ENCODE data around the gene FANCI.
"Not testable (repeated sequence)": the region's sequence is repeated elsewhere in the genome, so short reads cannot be mapped to it uniquely, and the experiment has no call there.

The FANCI gene

DNA sequence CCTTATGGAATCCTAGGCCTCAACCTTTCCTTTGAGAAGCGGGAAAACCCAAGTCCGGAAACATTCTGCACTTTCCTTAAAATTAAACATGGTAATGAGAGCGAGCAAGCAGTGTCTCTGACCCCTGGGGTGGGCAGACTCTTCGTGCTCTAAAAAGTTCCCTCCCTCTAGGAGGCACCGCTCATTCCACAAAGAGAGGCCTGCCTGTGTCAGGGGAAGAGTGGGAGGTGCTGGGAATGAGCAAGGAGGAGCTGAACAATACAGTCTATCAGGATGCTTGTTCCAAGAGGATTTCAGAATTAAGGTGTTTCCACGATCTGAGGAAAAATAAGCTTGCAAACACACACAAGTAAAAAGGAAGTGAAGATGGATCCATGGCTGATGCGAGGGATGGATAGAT is 16.4 kb upstream of the FANCI start:
- H3K4me1 ChIP-seq (ENCODE audit: control insufficient read depth, insufficient read depth, low read length): no peaks in the 10 kb centered on the region
- H3K4me3 ChIP-seq (ENCODE audit: low read length): no peak overlapping the region
- no peaks in the 10 kb centered on the region for H3K36me3 ChIP-seq (ENCODE audit: control insufficient read depth, insufficient read depth, low read length)
- H3K27me3 ChIP-seq (ENCODE audit: control insufficient read depth, insufficient read depth, low read length): no peaks in the 10 kb centered on the region
- no peak overlapping the region for H3K9ac ChIP-seq (ENCODE audit: low read length)
- H3K27ac ChIP-seq (ENCODE audit: low read depth, low read length): no peak overlapping the region

DNA sequence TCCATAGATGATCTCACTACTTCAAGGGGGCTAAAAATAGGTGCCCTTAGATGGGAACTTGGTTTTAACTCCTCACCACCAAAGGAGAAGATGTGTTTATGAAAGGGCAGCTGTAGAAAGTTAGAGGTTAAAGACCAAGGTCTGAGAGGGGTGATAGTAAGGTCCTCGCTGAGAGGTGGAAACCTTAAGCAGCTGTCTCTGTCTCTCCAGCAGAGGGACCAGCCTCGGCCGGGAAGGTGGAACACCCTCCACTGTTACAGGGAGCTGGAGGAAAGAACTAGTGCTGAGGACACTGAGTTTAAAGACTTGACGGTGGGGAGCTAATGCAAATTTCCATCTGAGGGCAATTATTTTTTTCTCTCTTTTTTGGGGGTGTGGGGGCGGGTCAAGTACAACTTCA is 13.5 kb upstream of the FANCI start:
- Histone ChIP-seq H3K36me3 (ENCODE audit: control insufficient read depth, insufficient read depth, low read length) (no peaks in the 10 kb centered on the region), H3K4me3 (ENCODE audit: low read length) (no peak overlapping the region), H3K27ac (ENCODE audit: low read depth, low read length) (no peak overlapping the region), H3K4me1 (ENCODE audit: control insufficient read depth, insufficient read depth, low read length) (no peaks in the 10 kb centered on the region), H3K27me3 (ENCODE audit: control insufficient read depth, insufficient read depth, low read length) (no peaks in the 10 kb centered on the region), H3K9ac (ENCODE audit: low read length) (no peak overlapping the region)

DNA sequence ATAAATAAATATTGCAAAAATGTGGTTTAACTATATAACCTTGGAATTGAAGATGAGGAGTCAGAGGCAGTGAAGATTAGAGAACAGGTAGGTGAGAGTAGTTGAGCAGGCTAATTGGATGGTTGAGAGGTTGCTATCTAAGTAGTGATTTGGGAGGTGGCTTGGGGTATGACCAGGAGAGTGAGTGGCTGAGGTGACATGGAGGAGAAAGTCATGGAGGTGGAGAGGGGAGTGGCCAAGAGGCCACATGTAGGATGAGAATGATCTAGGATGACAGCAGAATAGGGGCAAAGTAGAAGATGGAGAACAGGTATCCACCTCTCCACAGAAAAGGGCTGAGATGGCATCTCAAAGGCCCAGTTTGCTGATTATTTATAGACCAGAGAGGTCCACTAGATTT is 11.9 kb upstream of the FANCI start:
- no peak overlapping the region for H3K4me3 ChIP-seq (ENCODE audit: low read length)
- H3K27me3 ChIP-seq (ENCODE audit: control insufficient read depth, insufficient read depth, low read length): no peaks in the 10 kb centered on the region
- no peaks in the 10 kb centered on the region for H3K36me3 ChIP-seq (ENCODE audit: control insufficient read depth, insufficient read depth, low read length)
- H3K27ac ChIP-seq (ENCODE audit: low read depth, low read length): no peak overlapping the region
- no peak overlapping the region for H3K9ac ChIP-seq (ENCODE audit: low read length)
- no peaks in the 10 kb centered on the region for H3K4me1 ChIP-seq (ENCODE audit: control insufficient read depth, insufficient read depth, low read length)

DNA sequence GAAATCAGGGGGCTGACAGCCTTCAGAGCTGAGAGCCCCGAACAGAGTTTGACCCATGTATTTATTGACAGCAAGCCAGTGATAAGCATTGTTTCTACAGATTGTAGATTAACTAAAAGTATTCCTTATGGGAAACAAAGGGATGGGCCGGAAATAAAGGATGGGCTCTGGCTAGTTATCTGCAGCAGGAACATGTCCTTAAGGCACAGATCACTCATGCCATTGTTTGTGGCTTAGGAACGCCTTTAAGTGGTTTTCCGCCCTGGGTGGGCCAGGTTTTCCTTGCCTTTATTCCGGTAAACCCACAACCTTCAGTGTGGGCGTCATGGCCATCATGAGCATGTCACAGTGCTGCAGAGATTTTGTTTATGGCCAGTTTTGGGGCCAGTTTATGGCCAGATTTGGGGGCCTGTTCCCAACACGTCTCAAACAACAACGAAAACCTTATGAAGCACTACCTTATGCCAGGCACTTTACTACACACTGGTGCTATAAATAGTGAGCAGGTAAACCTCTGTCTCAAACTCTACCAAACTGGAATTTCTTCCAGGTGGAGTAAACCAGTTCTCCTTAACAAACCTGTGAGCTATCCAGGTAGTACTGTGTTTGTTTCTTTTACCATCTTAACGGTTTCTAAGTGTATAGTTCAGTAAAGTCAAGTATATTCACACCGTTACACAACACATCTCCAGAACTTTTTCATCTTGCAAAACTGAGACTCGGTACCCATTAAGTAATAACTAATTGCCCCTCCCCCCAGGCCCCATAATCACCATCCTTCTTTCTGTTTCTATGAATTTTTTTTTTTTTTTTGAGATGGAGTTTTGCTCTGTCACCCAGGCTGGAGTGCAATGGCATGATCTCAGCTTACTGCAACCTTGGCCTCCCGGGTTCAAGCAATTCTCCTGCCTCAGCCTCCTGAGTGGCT is 3.6 kb upstream of the FANCI start:
- not testable (repeated sequence) for H3K36me3 ChIP-seq (ENCODE audit: control insufficient read depth, insufficient read depth, low read length); H3K27ac ChIP-seq (ENCODE audit: low read depth, low read length); H3K4me3 ChIP-seq (ENCODE audit: low read length); H3K4me1 ChIP-seq (ENCODE audit: control insufficient read depth, insufficient read depth, low read length); H3K27me3 ChIP-seq (ENCODE audit: control insufficient read depth, insufficient read depth, low read length); H3K9ac ChIP-seq (ENCODE audit: low read length)

DNA sequence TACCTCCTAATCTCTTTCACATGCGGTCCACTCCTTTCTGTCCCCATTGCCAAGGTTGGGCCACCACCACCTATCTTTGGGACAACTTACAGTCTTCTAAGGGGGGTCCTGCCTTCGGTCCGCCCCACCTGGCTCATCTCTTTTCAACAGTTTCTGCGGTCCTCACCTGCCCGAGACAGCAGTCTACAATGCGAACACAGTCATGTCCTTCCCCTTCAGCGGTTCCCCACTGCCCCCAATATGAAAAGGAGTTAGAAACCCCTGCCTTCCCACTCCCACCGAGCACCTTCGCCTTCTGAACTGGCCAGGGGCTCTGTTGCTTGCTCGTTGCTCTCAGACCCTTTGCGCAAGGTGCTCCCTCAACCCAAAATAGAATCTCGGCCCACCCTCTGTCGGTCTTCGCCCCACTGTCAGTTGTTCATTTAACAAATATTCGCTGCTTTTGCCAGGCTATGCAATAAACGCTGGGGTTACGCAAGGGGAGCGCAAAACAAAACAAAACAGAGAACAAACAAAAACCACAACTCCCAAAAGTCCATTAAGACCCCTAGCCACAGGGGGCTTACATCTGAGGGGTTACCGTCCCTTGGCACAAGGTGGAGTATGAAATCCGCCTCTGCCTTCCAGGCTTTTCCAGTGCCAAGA is 611 bp upstream of the FANCI start:
- H3K27me3 ChIP-seq (ENCODE audit: control insufficient read depth, insufficient read depth, low read length): no peaks in the 10 kb centered on the region
- H3K4me3 ChIP-seq (ENCODE audit: low read length): peak overlapping the region; percentile 92
- H3K27ac ChIP-seq (ENCODE audit: low read depth, low read length): no peak overlapping the region
- H3K9ac ChIP-seq (ENCODE audit: low read length): peak overlapping the region; percentile 49
- H3K36me3 ChIP-seq (ENCODE audit: control insufficient read depth, insufficient read depth, low read length): no peaks in the 10 kb centered on the region
- H3K4me1 ChIP-seq (ENCODE audit: control insufficient read depth, insufficient read depth, low read length): peaks cover 6% of the 10 kb centered on the region

DNA sequence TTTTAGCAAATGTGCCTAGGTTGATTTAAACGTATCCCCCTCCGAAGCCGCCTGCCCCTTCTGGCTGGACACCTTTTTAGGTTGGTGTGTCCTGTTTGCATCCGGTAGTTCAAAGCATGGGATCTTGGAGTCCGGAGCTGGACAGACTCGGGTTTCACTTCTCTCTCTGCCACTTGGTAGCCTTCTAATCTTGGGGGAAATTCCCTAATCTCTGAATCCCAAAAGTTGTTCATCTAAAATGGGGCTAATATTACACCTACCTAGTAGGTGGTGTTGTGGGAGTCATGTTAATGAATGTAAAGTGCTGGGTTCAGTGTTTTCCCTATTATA is 760 bp downstream of the FANCI start:
- peaks cover 6% of the 10 kb centered on the region for H3K4me1 ChIP-seq (ENCODE audit: control insufficient read depth, insufficient read depth, low read length)
- no peak overlapping the region for H3K9ac ChIP-seq (ENCODE audit: low read length)
- no peaks in the 10 kb centered on the region for H3K27me3 ChIP-seq (ENCODE audit: control insufficient read depth, insufficient read depth, low read length)
- no peaks in the 10 kb centered on the region for H3K36me3 ChIP-seq (ENCODE audit: control insufficient read depth, insufficient read depth, low read length)
- no peak overlapping the region for H3K27ac ChIP-seq (ENCODE audit: low read depth, low read length)
- H3K4me3 ChIP-seq (ENCODE audit: low read length): peak overlapping the region; percentile 92

DNA sequence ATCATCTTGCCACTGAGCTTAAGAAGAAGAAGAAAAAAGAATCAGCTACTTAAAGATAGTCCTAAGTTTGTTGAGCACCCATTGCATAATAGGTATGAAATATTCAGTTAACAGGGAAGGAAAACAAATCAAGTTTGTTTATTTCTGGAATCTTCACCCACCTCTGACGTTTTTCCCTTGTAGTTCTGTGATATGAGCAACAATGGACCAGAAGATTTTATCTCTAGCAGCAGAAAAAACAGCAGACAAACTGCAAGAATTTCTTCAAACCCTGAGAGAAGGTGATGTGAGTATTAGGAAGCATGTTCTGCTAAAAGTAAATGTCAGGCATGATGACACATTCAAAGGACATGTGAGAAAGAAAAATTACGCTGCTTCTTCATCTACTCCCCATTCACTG is 3.7 kb downstream of the FANCI start:
- no peaks in the 10 kb centered on the region for H3K36me3 ChIP-seq (ENCODE audit: control insufficient read depth, insufficient read depth, low read length)
- no peaks in the 10 kb centered on the region for H3K27me3 ChIP-seq (ENCODE audit: control insufficient read depth, insufficient read depth, low read length)
- H3K4me1 ChIP-seq (ENCODE audit: control insufficient read depth, insufficient read depth, low read length): peaks cover 6% of the 10 kb centered on the region
- H3K27ac ChIP-seq (ENCODE audit: low read depth, low read length): no peak overlapping the region
- H3K9ac ChIP-seq (ENCODE audit: low read length): no peak overlapping the region
- H3K4me3 ChIP-seq (ENCODE audit: low read length): no peak overlapping the region

DNA sequence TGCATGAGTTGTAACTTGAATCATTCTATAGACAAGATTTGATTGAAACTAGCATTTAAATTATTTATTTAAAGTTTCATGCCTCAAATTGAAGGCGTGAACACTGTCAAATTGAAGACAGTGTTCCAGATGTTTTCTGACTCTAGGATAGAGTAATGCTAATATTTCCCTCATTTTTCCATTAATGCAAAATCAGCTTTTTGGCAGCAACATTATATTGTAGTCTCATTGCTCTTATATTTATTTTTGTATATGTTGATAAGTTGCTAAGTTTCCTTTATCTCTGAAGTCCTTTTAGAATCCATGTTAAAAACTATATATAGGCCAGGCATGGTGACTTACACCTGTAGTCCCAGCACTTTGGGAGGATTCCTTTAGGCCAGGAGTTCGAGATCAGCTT is 4.8 kb downstream of the FANCI start:
- Histone ChIP-seq H3K27ac (ENCODE audit: low read depth, low read length) (no peak overlapping the region), H3K9ac (ENCODE audit: low read length) (no peak overlapping the region), H3K27me3 (ENCODE audit: control insufficient read depth, insufficient read depth, low read length) (no peaks in the 10 kb centered on the region), H3K36me3 (ENCODE audit: control insufficient read depth, insufficient read depth, low read length) (no peaks in the 10 kb centered on the region), H3K4me1 (ENCODE audit: control insufficient read depth, insufficient read depth, low read length) (peaks cover 6% of the 10 kb centered on the region), H3K4me3 (ENCODE audit: low read length) (no peak overlapping the region)

DNA sequence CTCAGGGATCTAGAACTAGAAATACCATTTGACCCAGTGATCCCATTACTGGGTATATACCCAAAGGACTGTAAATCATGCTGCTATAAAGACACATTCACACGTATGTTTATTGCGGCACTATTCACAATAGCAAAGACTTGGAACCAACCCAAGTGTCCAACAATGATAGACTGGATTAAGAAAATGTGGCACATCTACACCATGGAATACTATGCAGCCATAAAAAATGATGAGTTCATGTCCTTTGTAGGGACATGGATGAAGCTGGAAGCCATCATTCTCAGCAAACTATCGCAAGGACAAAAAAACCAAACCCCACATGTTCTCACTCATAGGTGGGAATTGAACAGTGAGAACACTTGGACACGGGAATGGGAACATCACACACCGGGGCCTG is 6.4 kb downstream of the FANCI start:
- H3K27me3 ChIP-seq (ENCODE audit: control insufficient read depth, insufficient read depth, low read length); H3K4me3 ChIP-seq (ENCODE audit: low read length); H3K36me3 ChIP-seq (ENCODE audit: control insufficient read depth, insufficient read depth, low read length); H3K27ac ChIP-seq (ENCODE audit: low read depth, low read length); H3K4me1 ChIP-seq (ENCODE audit: control insufficient read depth, insufficient read depth, low read length); H3K9ac ChIP-seq (ENCODE audit: low read length): not testable (repeated sequence)

DNA sequence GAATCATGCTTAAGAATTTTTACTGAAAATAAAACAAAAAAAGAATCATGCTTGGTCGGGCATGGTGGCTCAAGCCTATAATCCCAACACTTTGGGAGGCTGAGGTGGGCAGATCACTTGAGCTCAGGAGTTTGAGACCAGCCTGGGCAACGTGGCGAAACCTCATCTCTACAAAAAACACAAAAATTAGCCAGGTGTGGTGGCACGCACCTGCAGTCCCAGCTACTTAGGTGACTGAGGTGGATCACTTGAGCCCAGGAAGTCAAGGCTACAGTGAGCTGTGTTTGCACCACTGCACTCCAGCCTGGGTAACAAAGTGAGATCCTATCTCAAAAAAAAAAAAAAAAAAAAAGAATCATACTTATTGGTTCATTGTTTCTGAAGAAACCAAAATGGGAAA is 33.5 kb downstream of the FANCI start:
- H3K36me3 ChIP-seq (ENCODE audit: control insufficient read depth, insufficient read depth, low read length); H3K9ac ChIP-seq (ENCODE audit: low read length); H3K27me3 ChIP-seq (ENCODE audit: control insufficient read depth, insufficient read depth, low read length); H3K27ac ChIP-seq (ENCODE audit: low read depth, low read length); H3K4me3 ChIP-seq (ENCODE audit: low read length); H3K4me1 ChIP-seq (ENCODE audit: control insufficient read depth, insufficient read depth, low read length): not testable (repeated sequence)

DNA sequence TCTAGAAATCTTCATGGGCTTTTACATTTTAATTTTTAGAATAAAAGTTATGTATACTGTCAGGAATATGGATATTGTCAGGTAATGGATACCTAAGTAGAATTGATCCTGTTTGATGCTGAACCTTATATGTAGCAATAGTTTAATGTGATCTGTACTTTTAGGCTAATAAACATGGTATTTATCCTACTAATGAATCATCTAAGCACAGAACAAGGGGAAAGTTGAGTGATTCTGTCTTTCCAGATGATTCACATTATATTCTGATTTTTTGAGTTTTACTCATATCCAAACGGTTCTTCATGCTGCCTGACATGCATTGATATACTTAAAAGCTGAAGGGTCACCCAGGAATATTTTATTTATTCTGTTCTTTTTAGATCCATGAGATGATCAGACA is 34.5 kb downstream of the FANCI start:
- H3K36me3 ChIP-seq (ENCODE audit: control insufficient read depth, insufficient read depth, low read length): no peaks in the 10 kb centered on the region
- no peak overlapping the region for H3K27ac ChIP-seq (ENCODE audit: low read depth, low read length)
- no peaks in the 10 kb centered on the region for H3K4me1 ChIP-seq (ENCODE audit: control insufficient read depth, insufficient read depth, low read length)
- H3K27me3 ChIP-seq (ENCODE audit: control insufficient read depth, insufficient read depth, low read length): no peaks in the 10 kb centered on the region
- no peak overlapping the region for H3K4me3 ChIP-seq (ENCODE audit: low read length)
- no peak overlapping the region for H3K9ac ChIP-seq (ENCODE audit: low read length)

DNA sequence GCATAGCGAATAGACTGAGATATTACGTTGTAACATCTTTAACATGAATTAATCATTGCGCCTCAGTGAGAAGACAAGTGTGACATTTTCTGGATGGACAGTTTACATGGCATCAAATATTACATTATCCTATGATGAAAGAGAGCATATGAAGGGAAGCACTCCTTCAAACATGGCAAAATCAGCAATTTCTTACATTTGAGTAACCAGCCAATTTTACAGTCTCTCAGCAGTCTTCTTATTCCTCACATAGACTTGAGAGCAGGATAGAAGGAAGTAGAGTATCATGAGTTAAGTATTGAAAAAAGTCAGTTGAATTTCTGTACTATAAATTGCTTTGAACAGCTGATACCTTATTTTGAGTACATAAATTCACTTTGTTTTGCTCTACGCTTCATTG is 38.9 kb downstream of the FANCI start:
- Histone ChIP-seq H3K36me3 (ENCODE audit: control insufficient read depth, insufficient read depth, low read length) (no peaks in the 10 kb centered on the region), H3K27ac (ENCODE audit: low read depth, low read length) (no peak overlapping the region)

DNA sequence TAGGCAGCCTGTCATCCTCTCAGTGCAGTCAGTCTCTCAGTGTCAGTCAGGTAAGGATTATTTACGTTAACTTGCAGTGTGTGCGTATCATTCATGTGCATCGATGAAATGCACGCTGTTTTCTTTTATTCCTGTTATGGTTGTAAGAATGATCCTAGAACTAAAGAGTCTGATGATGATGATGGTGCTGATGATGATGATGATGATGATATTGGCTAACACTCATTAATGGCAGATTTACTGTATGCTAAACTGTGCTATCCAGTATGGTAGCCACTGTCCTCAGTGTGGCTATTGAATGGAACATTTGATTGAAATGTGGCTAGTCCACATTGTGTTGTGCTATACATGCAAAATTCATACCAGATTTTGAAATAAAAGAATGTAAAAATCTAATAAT is 39.4 kb downstream of the FANCI start:
- Histone ChIP-seq H3K27ac (ENCODE audit: low read depth, low read length) (no peak overlapping the region), H3K36me3 (ENCODE audit: control insufficient read depth, insufficient read depth, low read length) (no peaks in the 10 kb centered on the region), H3K4me3 (ENCODE audit: low read length) (no peak overlapping the region), H3K27me3 (ENCODE audit: control insufficient read depth, insufficient read depth, low read length) (no peaks in the 10 kb centered on the region), H3K9ac (ENCODE audit: low read length) (no peak overlapping the region), H3K4me1 (ENCODE audit: control insufficient read depth, insufficient read depth, low read length) (no peaks in the 10 kb centered on the region)

More for the DNA sequence above, 38.9 kb downstream of the FANCI start:
- Histone ChIP-seq H3K27me3 (ENCODE audit: control insufficient read depth, insufficient read depth, low read length) (no peaks in the 10 kb centered on the region), H3K4me3 (ENCODE audit: low read length) (no peak overlapping the region), H3K9ac (ENCODE audit: low read length) (no peak overlapping the region), H3K4me1 (ENCODE audit: control insufficient read depth, insufficient read depth, low read length) (no peaks in the 10 kb centered on the region)

Data from rectal smooth muscle tissue (tissue), 1 donor.